GM19193 (cell line): ENCODE results near the gene HOXB4.
A peak's percentile ranks its signal among the peaks of the same experiment; 100 is the strongest.

Experiments used
- POLR2A ChIP-seq: IDR thresholded peaks from 4 replicates; pipeline ENCODE4 v1.6.1; 2011; ENCODE audit not compliant: insufficient read depth, insufficient read length; ENCODE audit errors: extremely low read depth

Gene HOXB4

GRCh38 chr17:48548523-48549280 lies 29.4 kb downstream of the HOXB4 start:
- no peak for TF ChIP-seq POLR2A

GRCh38 chr17:48547808-48548522 lies 30.2 kb downstream of the HOXB4 start:
- TF ChIP-seq POLR2A = no peak

GRCh38 chr17:48546924-48547807 lies 31.0 kb downstream of the HOXB4 start:
- TF ChIP-seq POLR2A = no peak

GRCh38 chr17:48546137-48546923 lies 31.8 kb downstream of the HOXB4 start:
- no peak for TF ChIP-seq POLR2A

GRCh38 chr17:48545539-48545938 lies 32.6 kb downstream of the HOXB4 start:
- TF ChIP-seq POLR2A = no peak

- TF ChIP-seq POLR2A = no peak
These were observed 33.2 kb downstream of the HOXB4 start, which contains the start of gene HOXB2 for GRCh38 chr17:48545022-48545375. Gene HOXB2 (minus strand): TSS chr17:48545109. CDS start chr17:48544911, 198 bp downstream.

- TF ChIP-seq POLR2A = no peak
These were observed 33.7 kb downstream of the HOXB4 start for GRCh38 chr17:48544349-48545021.

GRCh38 chr17:48543854-48544348 lies 34.2 kb downstream of the HOXB4 start:
- no peak for TF ChIP-seq POLR2A

- TF ChIP-seq POLR2A = peak; percentile 58
These were observed 34.9 kb downstream of the HOXB4 start for GRCh38 chr17:48543107-48543853.

- no peak for TF ChIP-seq POLR2A
These were observed 35.4 kb downstream of the HOXB4 start for GRCh38 chr17:48542698-48543106.

GRCh38 chr17:48542114-48542656 lies 36.0 kb downstream of the HOXB4 start:
- peak; percentile 2 for TF ChIP-seq POLR2A

- peak; percentile 52 for TF ChIP-seq POLR2A
These were observed 36.5 kb downstream of the HOXB4 start for GRCh38 chr17:48541577-48542113.
